ENCODE results near the gene LRRC10B.

LRRC10B gene

DNA sequence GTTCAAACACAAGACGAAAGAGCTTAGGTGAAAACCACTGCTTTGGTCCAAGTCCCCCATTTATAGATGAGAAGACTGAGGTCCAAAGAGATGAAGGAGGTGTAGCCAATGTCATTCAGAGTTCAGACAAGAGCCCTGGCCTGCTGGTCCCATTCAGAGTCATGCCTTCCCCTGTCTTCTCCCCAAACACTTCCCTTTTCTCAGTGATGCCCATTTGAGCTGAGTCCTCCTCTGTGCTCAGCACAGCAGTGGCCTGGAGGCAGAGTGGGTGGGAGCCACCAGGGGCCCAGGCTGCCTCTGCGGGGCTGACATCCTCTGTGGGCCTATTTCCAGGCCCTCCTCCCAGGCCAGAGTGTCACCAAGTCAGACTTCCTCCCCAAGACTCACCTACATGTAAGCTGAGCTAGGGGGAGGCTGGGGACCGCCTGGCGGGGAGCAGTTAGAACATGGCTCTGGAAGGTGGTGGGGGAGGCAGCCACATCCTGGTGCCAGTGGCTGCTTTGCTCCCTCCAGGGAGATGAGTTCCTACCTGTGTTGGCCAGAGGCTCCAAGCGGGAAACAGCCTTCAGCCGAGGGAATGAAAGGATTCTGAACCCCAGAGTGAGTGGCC, 22.4 kb upstream of the LRRC10B start:
- no peak for DNase-seq

GRCh38 chr11:61486779-61487178, 21.8 kb upstream of the LRRC10B start:
- DNase-seq = no peak

DNA sequence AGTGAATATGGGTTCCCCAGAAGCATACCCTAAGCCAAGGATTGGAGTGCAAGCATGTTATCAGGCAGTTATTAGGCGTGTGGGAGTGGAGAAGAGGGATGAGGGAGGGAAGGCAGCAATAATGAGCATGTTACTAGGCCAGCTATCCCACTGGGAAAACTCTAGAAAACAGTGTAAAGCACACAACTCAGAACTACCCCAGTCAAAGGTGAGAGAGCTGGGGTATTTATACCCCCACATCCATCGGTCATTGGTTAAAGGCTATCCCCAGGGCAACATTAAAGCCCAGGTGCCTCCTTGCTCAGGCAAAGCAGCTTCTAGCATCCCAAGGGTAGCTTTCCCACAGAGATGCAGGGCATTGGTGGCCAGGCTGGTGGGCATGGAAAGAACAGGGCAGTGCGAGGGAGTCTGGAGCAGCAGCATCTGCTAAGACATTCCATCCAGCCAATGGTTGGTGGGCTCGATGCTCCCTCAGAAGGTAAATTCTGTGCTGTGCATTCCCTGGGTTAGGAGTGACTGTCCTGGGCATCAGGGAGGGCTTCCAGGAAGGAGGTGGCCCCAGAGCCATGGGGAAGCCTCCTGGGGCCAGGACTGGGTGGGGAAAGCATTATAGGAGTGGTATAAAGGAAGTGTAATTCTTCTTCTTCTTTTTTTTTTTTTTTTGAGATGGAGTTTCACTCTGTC, 21.1 kb upstream of the LRRC10B start:
- DNase-seq = no peak

- peak in 3 of 51 donors; percentile 8 to 33 (median 21) for DNase-seq
Observed at GRCh38 chr11:61488651-61489291, 19.8 kb upstream of the LRRC10B start.

- peak in 1 of 51 donors; percentile 20 for DNase-seq
Observed at GRCh38 chr11:61489833-61490721, 18.5 kb upstream of the LRRC10B start.

- DNase-seq = peak in 7 of 51 donors; percentile 4 to 29 (median 23)
Observed at GRCh38 chr11:61491736-61492395, 16.7 kb upstream of the LRRC10B start.

GRCh38 chr11:61494381-61494961, 14.1 kb upstream of the LRRC10B start:
- DNase-seq = no peak

DNA sequence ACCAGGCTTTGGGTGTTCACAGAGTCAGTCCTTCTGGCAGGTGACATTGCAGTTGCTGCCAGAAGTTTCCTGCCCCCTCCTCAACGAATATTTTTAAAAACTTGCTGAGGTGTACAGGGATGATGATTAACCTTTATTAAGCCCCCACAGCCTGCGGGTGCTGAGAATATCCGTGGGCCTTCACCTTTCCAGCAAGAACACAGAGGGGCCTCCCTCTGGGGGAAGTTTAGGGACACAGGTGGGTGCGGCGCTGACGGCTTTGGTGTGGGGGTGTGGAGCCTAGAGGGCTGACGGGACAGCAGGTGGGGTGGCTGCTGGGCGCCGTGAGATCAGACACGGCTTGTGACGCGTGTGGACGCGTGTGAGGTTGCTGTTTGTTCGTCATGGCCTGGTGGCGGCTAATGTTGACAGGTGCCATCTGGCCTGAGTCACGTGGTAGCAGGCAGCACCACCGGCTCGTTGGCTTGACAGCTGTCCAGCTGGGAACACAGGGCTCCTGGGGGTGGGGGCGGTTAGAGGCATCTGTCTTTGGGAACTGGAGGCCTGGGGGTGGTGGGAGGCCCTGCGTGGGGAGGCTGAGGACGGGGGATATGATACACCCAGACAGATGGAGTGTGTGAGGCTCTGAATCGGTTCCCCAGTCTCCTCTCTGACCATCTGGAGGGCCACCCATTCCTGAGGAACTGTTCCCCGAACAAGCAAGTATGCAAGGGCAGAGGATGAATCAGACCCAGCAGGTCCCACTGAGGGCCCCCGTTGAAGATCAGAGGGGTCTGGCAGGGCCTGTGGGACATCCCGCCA, 12.5 kb upstream of the LRRC10B start:
- peak in 1 of 51 donors; percentile 44 for DNase-seq

GRCh38 chr11:61496602-61497400, 11.7 kb upstream of the LRRC10B start:
- DNase-seq = no peak

DNA sequence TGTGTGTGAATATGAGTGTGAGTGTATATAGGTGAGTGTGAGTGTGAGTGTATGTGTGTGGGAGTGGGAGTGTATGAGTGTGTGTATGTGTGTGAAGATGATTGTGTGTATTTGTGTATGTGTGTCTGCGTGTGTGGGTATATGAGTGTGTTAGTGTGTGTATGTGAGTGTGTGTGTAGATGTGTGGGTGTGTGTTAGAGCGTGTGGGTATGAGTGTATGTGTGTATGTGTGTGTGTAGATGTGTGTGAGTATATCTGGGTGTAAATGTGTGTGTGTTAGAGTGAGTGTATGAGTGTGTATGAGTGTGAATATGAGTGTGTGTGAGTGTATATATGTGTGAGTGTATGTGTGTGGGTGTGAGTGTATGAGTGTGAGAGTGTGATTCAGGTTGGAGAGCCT, 11.1 kb upstream of the LRRC10B start:
- no peak for DNase-seq

GRCh38 chr11:61497876-61498275, 10.7 kb upstream of the LRRC10B start:
- no peak for DNase-seq

DNA sequence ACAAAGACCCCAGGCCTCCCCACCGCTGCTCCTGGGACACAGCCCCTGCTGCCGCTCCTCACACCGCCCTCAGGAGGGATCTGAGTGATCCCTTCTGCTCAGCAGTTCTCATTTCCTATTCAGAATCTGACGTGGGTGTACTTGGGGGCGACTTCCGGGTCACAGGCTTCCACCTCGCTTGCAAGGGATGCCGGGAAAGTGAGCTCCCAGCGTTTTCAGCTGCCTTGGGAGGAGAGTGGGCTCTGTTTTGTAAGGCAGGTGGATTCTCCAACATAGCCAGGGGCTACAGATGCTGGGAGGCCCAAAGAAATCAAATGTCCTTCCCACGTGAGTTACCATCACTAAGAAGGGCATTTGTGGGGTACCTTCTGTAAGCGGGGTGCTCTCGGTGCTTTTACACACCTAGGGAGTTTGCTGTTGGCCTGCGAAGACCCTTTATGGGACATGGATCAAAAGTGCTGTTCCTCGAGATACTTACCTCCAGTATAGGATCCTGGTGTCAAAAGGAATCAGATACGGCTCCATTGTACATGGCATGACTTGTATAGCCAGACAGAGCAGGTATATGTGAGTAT, 9.7 kb upstream of the LRRC10B start:
- peak in 1 of 51 donors; percentile 10 for DNase-seq

DNA sequence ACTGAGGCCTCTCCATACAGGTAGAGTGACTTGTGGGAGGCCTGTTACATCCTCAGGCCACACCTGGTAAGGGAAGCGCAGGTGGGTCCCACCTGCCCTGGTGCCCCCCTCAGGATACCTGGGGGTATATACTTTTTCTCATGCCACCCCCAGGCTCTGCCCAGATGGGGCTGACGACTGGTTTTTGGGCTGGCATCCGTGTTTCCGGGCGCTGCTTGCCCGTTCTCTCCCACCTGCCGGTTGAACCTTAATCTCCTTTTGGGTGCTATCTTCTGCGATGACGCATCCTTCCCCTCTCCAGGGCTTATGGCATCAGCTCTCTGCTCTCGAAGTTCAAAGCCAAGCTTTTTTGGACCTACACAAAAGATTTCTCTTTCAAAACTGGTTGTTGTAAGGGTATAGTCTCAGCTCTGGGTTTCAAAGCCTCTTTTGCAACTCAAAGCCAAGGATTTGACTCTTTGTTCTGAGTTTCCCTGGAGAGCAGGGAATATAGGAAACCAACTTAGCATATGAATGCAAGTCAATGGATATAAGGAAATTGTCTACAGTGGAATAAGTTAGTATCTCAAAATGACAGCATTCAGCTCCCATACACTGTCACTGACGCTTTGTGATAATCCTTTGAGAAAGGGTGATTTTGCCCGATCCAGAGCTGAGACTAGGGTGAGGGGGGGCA, 8.6 kb upstream of the LRRC10B start:
- DNase-seq = no peak

- DNase-seq = no peak
Observed at GRCh38 chr11:61502522-61502921, 6.0 kb upstream of the LRRC10B start.

GRCh38 chr11:61503135-61503770, 5.3 kb upstream of the LRRC10B start:
- DNase-seq = no peak

GRCh38 chr11:61505106-61505505, 3.4 kb upstream of the LRRC10B start:
- no peak for DNase-seq

GRCh38 chr11:61505640-61506155, 2.9 kb upstream of the LRRC10B start:
- DNase-seq = peak in 5 of 51 donors; percentile 19 to 69 (median 49)

Measured in hypothalamus (tissue), 51 donors.